ENCODE measurements around the gene RECQL. TPM values are rescaled to one million over a fixed set of nuclear protein-coding genes. Genes with fewer than 3 reads are reported as not detected.

The RECQL gene
- 66.1 and 80.0 TPM in 2 replicates for total RNA-seq

GRCh38 chr12:21501258-21502163 is at the start of gene RECQL, which contains the start of gene GOLT1B:
TSS of gene RECQL (minus strand) at chr12:21501635. CDS start at chr12:21499570, 2,065 bp downstream.
TSS of gene GOLT1B (plus strand) at chr12:21501789. CDS start at chr12:21501924, 135 bp downstream.

GRCh38 chr12:21526053-21526452 is 24.6 kb upstream of the RECQL start, which contains the start of gene SPX:
TSS of gene SPX (plus strand) at chr12:21526296. CDS start at chr12:21526473, 177 bp downstream.

Other genes with a start within 250 kb of the RECQL start
- gene SLCO1A2, start 166.7 kb downstream of the RECQL start, total RNA-seq = not detected in 2 replicates
- 0.10 TPM in 1 of 2 replicates, not detected in the other for gene IAPP, start 128.7 kb downstream of the RECQL start, total RNA-seq
- gene PYROXD1, start 64.0 kb downstream of the RECQL start, total RNA-seq = 10.7 and 16.0 TPM in 2 replicates
- gene GOLT1B, start 154 bp upstream of the RECQL start, total RNA-seq = 54.5 and 72.9 TPM in 2 replicates
- 1.2 and 2.0 TPM in 2 replicates for gene SPX, start 24.7 kb upstream of the RECQL start, total RNA-seq
- 0.03 TPM in 1 of 2 replicates, not detected in the other for gene GYS2, start 103.2 kb upstream of the RECQL start, total RNA-seq
- gene LDHB, start 156.2 kb upstream of the RECQL start, total RNA-seq = 471 and 492 TPM in 2 replicates